ENCODE measurements around the gene ZNF182.
"Not testable (repeated sequence)": the region's sequence is repeated elsewhere in the genome, so short reads cannot be mapped to it uniquely, and the experiment has no call there.

DNA sequence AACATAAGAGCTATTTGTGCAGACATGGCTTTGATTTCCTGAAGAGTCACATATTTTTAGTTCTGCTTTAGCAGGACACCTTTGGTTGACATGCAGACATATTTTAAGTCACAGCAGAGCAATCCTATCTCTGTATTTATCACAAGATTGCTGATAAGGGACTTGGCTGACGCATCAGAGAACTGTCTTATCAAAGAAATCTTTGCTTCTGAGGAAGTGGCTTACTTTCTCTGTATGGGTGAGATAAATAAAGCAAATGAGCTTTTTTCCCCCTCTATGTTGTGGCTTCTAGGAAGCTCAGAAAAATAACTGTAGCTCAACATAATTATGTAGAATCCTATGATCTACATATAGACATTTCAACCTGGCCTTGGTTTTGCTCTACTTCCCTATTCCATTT lies 16.1 kb upstream of the ZNF182 start:
- TF ChIP-seq, protein P1, sequence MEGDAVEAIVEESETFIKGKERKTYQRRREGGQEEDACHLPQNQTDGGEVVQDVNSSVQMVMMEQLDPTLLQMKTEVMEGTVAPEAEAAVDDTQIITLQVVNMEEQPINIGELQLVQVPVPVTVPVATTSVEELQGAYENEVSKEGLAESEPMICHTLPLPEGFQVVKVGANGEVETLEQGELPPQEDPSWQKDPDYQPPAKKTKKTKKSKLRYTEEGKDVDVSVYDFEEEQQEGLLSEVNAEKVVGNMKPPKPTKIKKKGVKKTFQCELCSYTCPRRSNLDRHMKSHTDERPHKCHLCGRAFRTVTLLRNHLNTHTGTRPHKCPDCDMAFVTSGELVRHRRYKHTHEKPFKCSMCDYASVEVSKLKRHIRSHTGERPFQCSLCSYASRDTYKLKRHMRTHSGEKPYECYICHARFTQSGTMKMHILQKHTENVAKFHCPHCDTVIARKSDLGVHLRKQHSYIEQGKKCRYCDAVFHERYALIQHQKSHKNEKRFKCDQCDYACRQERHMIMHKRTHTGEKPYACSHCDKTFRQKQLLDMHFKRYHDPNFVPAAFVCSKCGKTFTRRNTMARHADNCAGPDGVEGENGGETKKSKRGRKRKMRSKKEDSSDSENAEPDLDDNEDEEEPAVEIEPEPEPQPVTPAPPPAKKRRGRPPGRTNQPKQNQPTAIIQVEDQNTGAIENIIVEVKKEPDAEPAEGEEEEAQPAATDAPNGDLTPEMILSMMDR (IDR thresholded peaks at IDR 0.05), result not testable (repeated sequence)
- TF ChIP-seq MXD4 (CRISPR knock-in tag; IDR thresholded peaks at IDR 0.05; ENCODE audit: borderline replicate concordance); ZNF416 (CRISPR knock-in tag; IDR thresholded peaks at IDR 0.05); CREM (CRISPR knock-in tag; IDR thresholded peaks at IDR 0.05); JUN (CRISPR knock-in tag; IDR thresholded peaks at IDR 0.05); ZNF423 (CRISPR knock-in tag; IDR thresholded peaks at IDR 0.05): not testable (repeated sequence)
- TF ChIP-seq, protein P2, sequence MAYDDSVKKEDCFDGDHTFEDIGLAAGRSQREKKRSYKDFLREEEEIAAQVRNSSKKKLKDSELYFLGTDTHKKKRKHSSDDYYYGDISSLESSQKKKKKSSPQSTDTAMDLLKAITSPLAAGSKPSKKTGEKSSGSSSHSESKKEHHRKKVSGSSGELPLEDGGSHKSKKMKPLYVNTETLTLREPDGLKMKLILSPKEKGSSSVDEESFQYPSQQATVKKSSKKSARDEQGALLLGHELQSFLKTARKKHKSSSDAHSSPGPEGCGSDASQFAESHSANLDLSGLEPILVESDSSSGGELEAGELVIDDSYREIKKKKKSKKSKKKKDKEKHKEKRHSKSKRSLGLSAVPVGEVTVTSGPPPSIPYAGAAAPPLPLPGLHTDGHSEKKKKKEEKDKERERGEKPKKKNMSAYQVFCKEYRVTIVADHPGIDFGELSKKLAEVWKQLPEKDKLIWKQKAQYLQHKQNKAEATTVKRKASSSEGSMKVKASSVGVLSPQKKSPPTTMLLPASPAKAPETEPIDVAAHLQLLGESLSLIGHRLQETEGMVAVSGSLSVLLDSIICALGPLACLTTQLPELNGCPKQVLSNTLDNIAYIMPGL (CRISPR knock-in tag; IDR thresholded peaks at IDR 0.05), result not testable (repeated sequence)
- TF ChIP-seq, protein P3, sequence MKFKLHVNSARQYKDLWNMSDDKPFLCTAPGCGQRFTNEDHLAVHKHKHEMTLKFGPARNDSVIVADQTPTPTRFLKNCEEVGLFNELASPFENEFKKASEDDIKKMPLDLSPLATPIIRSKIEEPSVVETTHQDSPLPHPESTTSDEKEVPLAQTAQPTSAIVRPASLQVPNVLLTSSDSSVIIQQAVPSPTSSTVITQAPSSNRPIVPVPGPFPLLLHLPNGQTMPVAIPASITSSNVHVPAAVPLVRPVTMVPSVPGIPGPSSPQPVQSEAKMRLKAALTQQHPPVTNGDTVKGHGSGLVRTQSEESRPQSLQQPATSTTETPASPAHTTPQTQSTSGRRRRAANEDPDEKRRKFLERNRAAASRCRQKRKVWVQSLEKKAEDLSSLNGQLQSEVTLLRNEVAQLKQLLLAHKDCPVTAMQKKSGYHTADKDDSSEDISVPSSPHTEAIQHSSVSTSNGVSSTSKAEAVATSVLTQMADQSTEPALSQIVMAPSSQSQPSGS (CRISPR knock-in tag; IDR thresholded peaks at IDR 0.05; ENCODE audit: borderline replicate concordance, low read depth), result not testable (repeated sequence)
- TF ChIP-seq, protein P4, sequence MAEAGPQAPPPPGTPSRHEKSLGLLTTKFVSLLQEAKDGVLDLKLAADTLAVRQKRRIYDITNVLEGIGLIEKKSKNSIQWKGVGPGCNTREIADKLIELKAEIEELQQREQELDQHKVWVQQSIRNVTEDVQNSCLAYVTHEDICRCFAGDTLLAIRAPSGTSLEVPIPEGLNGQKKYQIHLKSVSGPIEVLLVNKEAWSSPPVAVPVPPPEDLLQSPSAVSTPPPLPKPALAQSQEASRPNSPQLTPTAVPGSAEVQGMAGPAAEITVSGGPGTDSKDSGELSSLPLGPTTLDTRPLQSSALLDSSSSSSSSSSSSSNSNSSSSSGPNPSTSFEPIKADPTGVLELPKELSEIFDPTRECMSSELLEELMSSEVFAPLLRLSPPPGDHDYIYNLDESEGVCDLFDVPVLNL (CRISPR knock-in tag; IDR thresholded peaks at IDR 0.05; ENCODE audit: borderline replicate concordance, low read depth), result not testable (repeated sequence)
